Amniotic epithelial cell (primary cell): ENCODE data around the gene FIBIN.

Source experiments
- DNase-seq: peaks from one replicate; pipeline ENCODE4 v3.0.0-alpha.2; 2010; ENCODE audit warnings: low read depth

Gene FIBIN

GRCh38 chr11:26993965-26994457 lies at the start of gene FIBIN:
Gene FIBIN (plus strand): TSS chr11:26994112. CDS start chr11:26994527, 415 bp downstream.
- peak; percentile 43 for DNase-seq

- DNase-seq: no peak
These were observed 48.8 kb upstream of the FIBIN start for GRCh38 chr11:26944866-26945664.

- peak; percentile 47 for DNase-seq
These were observed 47.6 kb upstream of the FIBIN start for GRCh38 chr11:26946257-26946716.

- peak; percentile 100 for DNase-seq
These were observed 46.5 kb upstream of the FIBIN start for GRCh38 chr11:26947379-26947844.

- peak; percentile 74 for DNase-seq
These were observed 45.8 kb upstream of the FIBIN start for GRCh38 chr11:26947904-26948639.

- peak; percentile 28 for DNase-seq
These were observed 45.0 kb upstream of the FIBIN start for GRCh38 chr11:26948881-26949280.

GRCh38 chr11:26949846-26950245 lies 44.1 kb upstream of the FIBIN start:
- DNase-seq: no peak

- peak; percentile 83 for DNase-seq
These were observed 43.6 kb upstream of the FIBIN start for GRCh38 chr11:26950260-26950719.

GRCh38 chr11:26951809-26952515 lies 42.0 kb upstream of the FIBIN start:
- peak; percentile 49 for DNase-seq

- no peak for DNase-seq
These were observed 40.0 kb upstream of the FIBIN start for GRCh38 chr11:26953770-26954392.

- DNase-seq: no peak
These were observed 35.8 kb upstream of the FIBIN start for GRCh38 chr11:26958005-26958701.

GRCh38 chr11:26958702-26959049 lies 35.2 kb upstream of the FIBIN start:
- no peak for DNase-seq

GRCh38 chr11:26960281-26960680 lies 33.6 kb upstream of the FIBIN start:
- peak; percentile 89 for DNase-seq

GRCh38 chr11:26963764-26964163 lies 30.1 kb upstream of the FIBIN start:
- peak; percentile 42 for DNase-seq

GRCh38 chr11:26964339-26964738 lies 29.6 kb upstream of the FIBIN start:
- peak; percentile 84 for DNase-seq

GRCh38 chr11:26964847-26965485 lies 28.9 kb upstream of the FIBIN start:
- DNase-seq: peak; percentile 45

- DNase-seq: no peak
These were observed 22.0 kb upstream of the FIBIN start for GRCh38 chr11:26971961-26972360.

- peak; percentile 73 for DNase-seq
These were observed 19.7 kb upstream of the FIBIN start for GRCh38 chr11:26974069-26974783.

GRCh38 chr11:26974996-26975395 lies 18.9 kb upstream of the FIBIN start:
- DNase-seq: no peak

GRCh38 chr11:26976389-26976788 lies 17.5 kb upstream of the FIBIN start:
- DNase-seq: peak; percentile 85
